Osteocyte (in vitro differentiated cells): ENCODE measurements around the gene TMEM143. TPM values are rescaled to one million over a fixed set of nuclear protein-coding genes. Genes with fewer than 3 reads are reported as not detected.
"Not testable (repeated sequence)": the region's sequence is repeated elsewhere in the genome, so short reads cannot be mapped to it uniquely, and the experiment has no call there.

Experiments used
- DNase-seq: peaks from one replicate; pipeline ENCODE4 v3.0.0; 2021; ENCODE audit warnings: mixed read lengths; ENCODE audit not compliant: unreplicated experiment; ENCODE audit errors: extremely low spot score
- H3K27ac Mint-ChIP-seq: one replicate; pipeline ENCODE4 v1.8.0; 2021; ENCODE audit warnings: mild to moderate bottlenecking, mixed read lengths; ENCODE audit not compliant: unreplicated experiment
- H3K27me3 Mint-ChIP-seq: one replicate; pipeline ENCODE4 v1.8.0; 2021; ENCODE audit warnings: mixed read lengths; ENCODE audit not compliant: unreplicated experiment
- H3K36me3 Mint-ChIP-seq: one replicate; pipeline ENCODE4 v1.8.0; 2021; ENCODE audit warnings: mixed read lengths; ENCODE audit not compliant: unreplicated experiment
- H3K4me1 Mint-ChIP-seq: one replicate; pipeline ENCODE4 v1.8.0; 2021; ENCODE audit warnings: mixed read lengths; ENCODE audit not compliant: unreplicated experiment
- H3K4me3 Mint-ChIP-seq: one replicate; pipeline ENCODE4 v1.8.0; 2021; ENCODE audit warnings: mild to moderate bottlenecking, moderate library complexity, mixed read lengths; ENCODE audit not compliant: unreplicated experiment
- H3K9me3 Mint-ChIP-seq: one replicate; pipeline ENCODE4 v1.8.0; 2021; ENCODE audit warnings: mixed read lengths; ENCODE audit not compliant: unreplicated experiment
- CTCF ChIP-seq: fragments of 200-600 bp; sonication (generic); IDR thresholded peaks from 2 replicates; pipeline ENCODE4 v1.5.0; 2021; ENCODE audit warnings: antibody characterized with exemption, mild to moderate bottlenecking, moderate library complexity
- total RNA-seq: library from RNA; stranded (reverse); gene quantifications from 2 replicates; pipeline ENCODE4 v1.2.1, GENCODE V29; 2021

TMEM143 gene
- total RNA-seq, 1 donor from 2014 or later, result 9.1 TPM

GRCh38 chr19:48381178-48381950 lies 17.6 kb upstream of the TMEM143 start:
- Mint-ChIP-seq H3K4me3 (no peak overlapping the region), H3K27ac (peak overlapping the region; percentile 5), H3K36me3 (peaks cover 31% of the 10 kb centered on the region), H3K4me1 (no peaks in the 10 kb centered on the region), H3K9me3 (no peaks in the 10 kb centered on the region), H3K27me3 (no peaks in the 10 kb centered on the region)
- DNase-seq, result no peak
- no peak for TF ChIP-seq CTCF

GRCh38 chr19:48379058-48379457 lies 15.3 kb upstream of the TMEM143 start:
- no peak for TF ChIP-seq CTCF
- Mint-ChIP-seq H3K27me3 (no peaks in the 10 kb centered on the region), H3K27ac (no peak overlapping the region), H3K4me3 (no peak overlapping the region), H3K36me3 (peaks cover 19% of the 10 kb centered on the region), H3K9me3 (no peaks in the 10 kb centered on the region), H3K4me1 (no peaks in the 10 kb centered on the region)
- DNase-seq, result no peak

- Mint-ChIP-seq H3K4me1 (no peaks in the 10 kb centered on the region), H3K36me3 (peaks cover 15% of the 10 kb centered on the region), H3K4me3 (no peak overlapping the region), H3K27ac (no peak overlapping the region), H3K9me3 (no peaks in the 10 kb centered on the region), H3K27me3 (no peaks in the 10 kb centered on the region)
- TF ChIP-seq CTCF, result no peak
- no peak for DNase-seq
Observed at GRCh38 chr19:48378194-48378570, 14.4 kb upstream of the TMEM143 start.

GRCh38 chr19:48373567-48373966 lies 9.8 kb upstream of the TMEM143 start:
- DNase-seq, result no peak
- H3K4me3 Mint-ChIP-seq, result no peak overlapping the region
- no peaks in the 10 kb centered on the region for H3K9me3 Mint-ChIP-seq
- H3K4me1 Mint-ChIP-seq, result peaks cover 5% of the 10 kb centered on the region
- no peak overlapping the region for H3K27ac Mint-ChIP-seq
- H3K36me3 Mint-ChIP-seq, result no peaks in the 10 kb centered on the region
- TF ChIP-seq CTCF, result no peak
- H3K27me3 Mint-ChIP-seq, result no peaks in the 10 kb centered on the region

GRCh38 chr19:48372904-48373303 lies 9.2 kb upstream of the TMEM143 start:
- Mint-ChIP-seq H3K27me3 (no peaks in the 10 kb centered on the region), H3K9me3 (no peaks in the 10 kb centered on the region), H3K36me3 (no peaks in the 10 kb centered on the region), H3K27ac (peak overlapping the region; percentile 43), H3K4me3 (no peak overlapping the region), H3K4me1 (peaks cover 5% of the 10 kb centered on the region)
- no peak for TF ChIP-seq CTCF
- DNase-seq, result no peak

- H3K9me3 Mint-ChIP-seq, DNase-seq, H3K27ac Mint-ChIP-seq, H3K4me1 Mint-ChIP-seq, H3K27me3 Mint-ChIP-seq, H3K4me3 Mint-ChIP-seq, H3K36me3 Mint-ChIP-seq: not testable (repeated sequence)
Observed at GRCh38 chr19:48371771-48372170, 8.0 kb upstream of the TMEM143 start.
